Stimulated activated CD8-positive, alpha-beta memory T cell treated with anti-CD3 and anti-CD28 coated beads, Interleukin-2, amount 100 ng/mL, for 1 hour (primary cell): ENCODE measurements around the gene SRGAP2B.
"Not testable (repeated sequence)": the region's sequence is repeated elsewhere in the genome, so short reads cannot be mapped to it uniquely, and the experiment has no call there.

Experiments used
- DNase-seq, 2 donors: peaks; one replicate each; pipeline ENCODE4 v3.0.0-alpha.2; 2020; ENCODE audit warnings: low read depth in 2 of 2

SRGAP2B gene

DNA sequence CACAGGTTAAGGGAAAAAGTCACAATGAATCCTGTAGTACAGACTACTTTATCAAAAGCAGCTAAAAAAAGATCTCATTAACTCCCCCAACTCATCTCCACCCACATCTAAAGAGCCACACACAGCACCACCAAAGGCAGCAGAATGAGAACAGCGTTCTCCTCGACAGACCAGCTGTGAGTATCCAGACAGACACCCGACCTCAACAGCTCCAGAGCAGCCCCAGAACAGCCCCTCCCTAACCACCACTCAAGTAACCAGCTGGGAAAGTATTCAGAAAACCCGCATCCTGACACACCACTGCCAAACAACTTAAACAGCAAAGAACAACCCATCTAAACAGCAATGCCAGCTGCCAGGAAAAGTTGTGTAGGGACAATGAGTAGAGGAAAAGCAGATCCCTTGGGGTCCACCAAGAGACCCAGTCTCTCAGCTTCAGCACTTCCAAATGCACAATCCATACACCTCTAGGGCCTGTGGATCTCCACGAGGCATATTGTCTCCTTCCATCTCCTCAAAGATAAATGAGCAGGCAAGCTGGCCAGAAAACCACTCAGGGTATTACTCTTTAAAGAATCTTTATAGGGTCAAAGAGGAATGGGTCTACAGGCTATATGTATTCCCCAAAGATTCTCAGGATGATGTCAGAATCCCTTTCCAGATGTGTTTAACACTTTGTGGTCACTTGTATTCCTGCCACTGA, 49.4 kb downstream of the SRGAP2B start:
- DNase-seq: not testable (repeated sequence)

GRCh38 chr1:145041519-145041918, 53.6 kb downstream of the SRGAP2B start:
- DNase-seq: not testable (repeated sequence)

- DNase-seq: not testable (repeated sequence)
Measured at GRCh38 chr1:145036019-145036418, 59.1 kb downstream of the SRGAP2B start.

DNA sequence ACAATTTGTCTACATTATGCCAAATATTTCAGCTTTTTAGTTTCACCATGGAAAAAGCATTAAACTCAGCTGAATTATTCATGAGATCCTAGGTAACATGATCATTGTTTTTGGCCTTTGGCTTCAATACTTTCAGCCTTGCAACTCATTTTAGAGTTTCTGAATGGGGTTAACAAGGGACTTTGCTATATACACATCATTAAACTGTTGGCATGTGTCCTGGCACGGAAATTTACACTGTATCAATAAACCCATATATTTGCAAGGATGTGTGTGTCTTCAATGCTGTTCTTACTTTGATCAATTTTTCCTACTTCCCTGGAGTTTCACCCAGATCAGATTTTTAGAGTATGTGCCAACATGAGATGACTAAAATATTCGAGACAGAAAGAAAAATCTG, 61.6 kb downstream of the SRGAP2B start:
- DNase-seq: not testable (repeated sequence)

DNA sequence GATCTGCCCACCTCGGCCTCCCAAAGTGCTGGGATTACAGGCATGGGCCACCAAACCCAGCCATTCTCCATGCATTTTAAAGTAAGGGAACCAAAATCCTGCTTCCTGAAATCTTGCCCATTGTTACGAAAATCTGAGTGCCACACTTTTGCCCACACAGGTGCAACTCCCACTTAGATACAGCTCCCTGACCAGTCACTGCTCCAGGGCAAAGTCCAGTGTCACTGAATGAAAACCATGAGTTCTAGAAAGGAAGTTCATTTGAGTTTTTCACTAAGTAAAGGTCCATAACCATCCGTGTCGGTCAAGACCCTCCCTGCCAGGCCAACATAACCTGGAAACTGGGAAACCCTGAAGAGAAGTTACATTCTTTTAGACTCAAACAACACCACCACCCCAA, 67.9 kb downstream of the SRGAP2B start:
- DNase-seq: not testable (repeated sequence)

GRCh38 chr1:145025286-145025685, 69.8 kb downstream of the SRGAP2B start:
- not testable (repeated sequence) for DNase-seq

GRCh38 chr1:145022259-145022658, 72.9 kb downstream of the SRGAP2B start:
- DNase-seq: not testable (repeated sequence)

DNA sequence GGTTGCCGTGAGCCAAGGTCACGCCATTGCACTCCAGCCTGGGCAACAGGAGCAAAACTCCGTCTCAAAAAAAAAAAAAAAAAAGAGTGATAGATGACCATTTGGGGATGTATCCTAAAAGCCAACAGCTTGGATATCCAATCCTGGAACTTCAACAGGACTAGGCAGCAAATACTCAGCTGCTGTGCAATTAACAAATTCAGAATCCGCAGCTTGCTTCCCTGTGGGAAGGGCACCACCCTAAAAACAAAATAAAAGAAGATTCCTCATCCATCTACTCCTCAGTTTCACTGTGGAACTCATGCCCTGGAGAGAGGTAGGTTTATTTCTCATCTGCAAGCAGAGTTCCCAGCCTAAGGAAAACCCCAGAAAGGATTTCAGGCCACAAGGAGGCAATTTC, 73.4 kb downstream of the SRGAP2B start:
- not testable (repeated sequence) for DNase-seq

DNA sequence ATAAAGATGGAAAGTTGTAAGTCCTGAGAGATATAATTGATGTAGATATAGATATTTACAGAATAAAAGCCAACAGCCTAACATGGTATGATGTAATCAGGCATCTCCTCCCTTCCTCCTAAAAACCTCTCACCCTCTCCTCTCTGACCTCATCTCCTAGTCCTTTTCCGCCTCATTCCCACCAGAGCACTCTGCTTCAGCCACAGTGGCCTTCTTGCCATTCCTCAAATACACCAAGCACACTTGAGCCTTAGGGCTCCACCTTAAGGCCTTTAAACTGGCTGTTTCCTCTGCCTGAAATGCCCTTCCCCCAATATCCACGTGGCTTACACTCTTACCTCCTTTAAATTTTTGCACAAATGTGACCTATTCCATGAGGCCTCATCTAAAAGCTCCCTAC, 75.4 kb downstream of the SRGAP2B start:
- not testable (repeated sequence) for DNase-seq

DNA sequence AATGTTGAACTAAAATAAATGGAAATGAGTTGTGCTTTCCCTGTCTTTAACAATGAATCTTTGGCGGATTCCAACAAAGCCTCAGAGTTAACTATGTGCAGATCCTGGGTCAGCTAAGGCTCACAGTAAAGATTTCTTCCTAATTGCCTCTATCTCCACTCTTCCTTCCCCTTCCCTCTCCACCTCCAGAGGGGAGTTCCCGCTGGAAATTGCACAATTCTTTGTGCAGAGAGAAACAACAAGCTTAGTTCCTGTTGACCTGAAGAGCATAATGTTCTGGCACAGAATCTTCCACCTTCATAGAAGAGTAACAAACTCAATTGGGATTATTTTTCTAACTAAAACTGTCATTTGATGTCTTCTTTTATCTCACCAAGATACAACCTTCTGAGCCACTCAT, 77.4 kb downstream of the SRGAP2B start:
- not testable (repeated sequence) for DNase-seq

GRCh38 chr1:145016492-145016862, 78.7 kb downstream of the SRGAP2B start:
- not testable (repeated sequence) for DNase-seq

DNA sequence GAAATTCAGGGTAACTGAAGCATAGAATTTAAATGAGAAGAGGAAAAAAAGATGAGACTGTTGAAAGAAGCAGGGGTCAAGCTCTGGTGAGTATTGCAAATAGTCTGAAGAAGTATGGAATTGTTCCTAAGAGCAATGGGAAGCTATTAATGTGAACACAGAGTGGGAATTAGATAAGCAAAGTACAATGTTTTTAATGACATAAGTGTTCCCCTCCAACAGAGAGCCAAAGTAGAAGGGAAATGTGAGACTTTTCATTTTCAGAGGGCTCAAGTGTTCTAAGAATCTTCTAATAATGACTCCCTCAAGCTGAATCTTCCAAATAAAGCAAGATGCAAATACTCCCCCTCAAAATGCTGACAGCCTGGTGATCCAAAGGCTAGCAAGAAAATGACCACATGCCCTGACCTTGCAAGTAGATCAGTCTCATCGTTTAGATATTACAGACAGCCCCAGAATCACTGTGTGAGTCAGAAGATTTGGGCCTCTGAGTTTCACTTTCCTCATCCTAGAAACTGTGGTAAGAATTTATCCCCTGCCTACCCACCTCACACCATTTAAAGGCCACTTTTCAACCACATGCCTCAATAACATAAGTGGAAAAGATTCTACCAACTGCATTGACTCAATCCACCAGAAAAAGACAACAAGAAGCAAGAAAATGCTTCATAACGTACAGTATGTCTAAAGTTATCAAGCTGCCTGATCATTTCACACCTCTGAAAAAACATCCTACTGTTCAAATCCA, 79.2 kb downstream of the SRGAP2B start:
- DNase-seq: not testable (repeated sequence)

GRCh38 chr1:145013353-145013752, 81.8 kb downstream of the SRGAP2B start:
- DNase-seq: not testable (repeated sequence)

DNA sequence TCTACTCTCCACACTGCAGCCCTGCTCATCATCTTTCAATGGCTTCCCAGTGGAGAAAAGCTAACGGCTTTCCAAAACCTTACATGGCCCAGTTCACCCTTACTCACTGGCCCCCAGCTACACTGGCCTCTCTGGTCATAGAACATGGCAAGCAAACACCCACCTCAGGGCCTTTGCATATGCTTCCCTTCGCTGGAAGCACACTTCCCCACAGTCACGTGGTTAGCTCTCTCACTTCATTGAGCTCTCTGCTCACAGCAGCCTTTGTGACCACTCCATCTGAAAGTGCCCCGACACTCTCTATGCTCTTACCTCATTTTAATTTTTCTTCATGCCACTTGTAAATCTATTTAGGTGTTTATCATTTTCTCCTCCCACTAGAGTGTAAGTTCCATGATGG, 83.3 kb downstream of the SRGAP2B start:
- DNase-seq: not testable (repeated sequence)

GRCh38 chr1:145010580-145010979, 84.5 kb downstream of the SRGAP2B start:
- not testable (repeated sequence) for DNase-seq

GRCh38 chr1:145009928-145010327, 85.2 kb downstream of the SRGAP2B start:
- DNase-seq: not testable (repeated sequence)

GRCh38 chr1:145008388-145008787, 86.7 kb downstream of the SRGAP2B start:
- not testable (repeated sequence) for DNase-seq

DNA sequence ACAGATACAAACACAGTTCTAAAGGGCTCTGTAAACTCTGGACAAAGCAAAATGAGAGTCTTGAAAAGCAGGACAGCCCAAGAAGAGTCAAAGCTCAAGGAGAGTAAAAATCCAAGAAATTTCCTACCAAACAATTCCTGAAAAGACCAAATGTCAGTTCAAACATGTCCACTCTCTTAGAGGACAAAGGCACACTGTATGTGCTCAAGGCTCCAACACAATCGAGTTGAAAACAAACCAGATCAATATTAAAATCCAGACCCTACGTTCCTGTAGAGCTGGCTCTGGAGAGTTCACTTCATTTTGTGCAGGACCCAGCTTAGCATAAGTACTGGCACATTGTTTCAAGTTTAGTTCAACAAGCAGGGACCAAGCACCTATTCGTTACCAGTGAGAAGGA, 90.0 kb downstream of the SRGAP2B start:
- not testable (repeated sequence) for DNase-seq

- not testable (repeated sequence) for DNase-seq
Measured at GRCh38 chr1:145001381-145001780, 93.7 kb downstream of the SRGAP2B start.

DNA sequence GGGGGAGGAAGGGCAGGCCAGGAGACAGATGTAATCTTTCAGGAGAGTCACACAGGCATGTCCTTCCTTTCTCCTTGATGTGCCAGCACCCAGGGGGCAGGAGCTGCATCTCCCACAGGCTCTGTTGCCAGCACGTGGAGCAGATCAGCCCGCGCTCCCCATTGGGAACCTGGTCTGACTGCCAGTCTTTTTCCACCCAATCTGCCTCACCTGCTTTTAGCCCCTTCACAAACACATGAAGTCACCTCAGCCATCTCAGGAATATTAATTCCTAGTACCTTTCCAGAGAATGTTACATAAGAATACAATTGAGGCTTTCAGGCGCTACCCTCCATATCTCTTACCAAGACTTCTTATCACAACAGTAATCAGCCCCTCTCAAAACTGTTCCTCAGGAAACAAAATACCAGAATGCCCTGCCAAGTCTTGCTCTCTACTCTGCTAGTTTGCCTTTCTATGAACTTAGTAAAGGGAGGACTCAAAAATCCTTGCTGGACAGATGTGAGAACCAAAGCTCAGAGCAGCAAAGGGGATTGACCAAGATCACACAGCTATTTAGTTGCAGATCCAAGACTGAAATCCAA, 94.3 kb downstream of the SRGAP2B start:
- DNase-seq: not testable (repeated sequence)

- DNase-seq: not testable (repeated sequence)
Measured at GRCh38 chr1:145000074-145000742, 94.9 kb downstream of the SRGAP2B start.

GRCh38 chr1:144998981-144999273, 96.2 kb downstream of the SRGAP2B start:
- not testable (repeated sequence) for DNase-seq
